Stimulated activated CD4-positive, alpha-beta T cell treated with anti-CD3 and anti-CD28 coated beads, TNF-alpha, amount 100 ng/mL, for 1 hour (primary cell): Measurements from ENCODE around the gene CHN1.

ENCODE experiments used
- DNase-seq, 3 donors: peaks; one replicate each; pipeline ENCODE4 v3.0.0-alpha.2; 2020; ENCODE audit warnings: low read depth in 3 of 3, low spot score in 1 of 3

Gene CHN1

DNA sequence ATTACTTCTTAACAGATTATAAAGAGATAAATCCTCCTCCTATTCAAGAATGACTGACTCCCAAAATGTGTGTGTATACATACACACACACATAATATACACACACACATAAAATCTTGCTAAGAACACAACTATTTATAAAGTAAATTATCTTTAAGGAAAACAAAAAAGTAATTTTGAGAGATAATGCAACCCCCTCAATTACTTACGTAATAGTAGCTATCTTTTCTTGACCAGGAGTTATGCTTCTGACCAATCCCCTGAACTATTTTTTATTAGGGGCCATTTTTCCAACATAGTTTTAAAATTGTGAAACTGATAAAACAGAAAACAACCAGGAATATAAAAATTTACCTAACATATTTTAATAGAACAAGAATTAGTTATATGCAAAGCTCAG, 127.9 kb downstream of the CHN1 start:
- no peak for DNase-seq

DNA sequence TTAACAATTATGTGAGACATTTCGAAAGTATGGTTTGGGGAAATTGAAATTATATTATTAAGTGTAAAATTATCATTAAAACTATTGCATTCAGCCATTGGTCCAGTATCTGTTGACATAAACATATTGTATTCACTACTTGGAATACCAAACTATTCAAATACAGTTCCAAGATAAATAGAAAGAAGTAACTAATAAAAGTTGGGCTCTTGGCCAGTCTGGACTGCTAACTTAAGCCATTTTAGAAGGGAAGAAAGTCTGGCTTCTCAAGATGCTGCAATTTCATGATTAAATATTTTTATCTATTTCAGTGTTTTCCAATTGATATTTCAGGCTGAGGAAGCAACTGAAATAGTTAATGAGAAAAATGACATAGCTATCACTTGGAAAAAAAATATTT, 131.1 kb downstream of the CHN1 start:
- no peak for DNase-seq

DNA sequence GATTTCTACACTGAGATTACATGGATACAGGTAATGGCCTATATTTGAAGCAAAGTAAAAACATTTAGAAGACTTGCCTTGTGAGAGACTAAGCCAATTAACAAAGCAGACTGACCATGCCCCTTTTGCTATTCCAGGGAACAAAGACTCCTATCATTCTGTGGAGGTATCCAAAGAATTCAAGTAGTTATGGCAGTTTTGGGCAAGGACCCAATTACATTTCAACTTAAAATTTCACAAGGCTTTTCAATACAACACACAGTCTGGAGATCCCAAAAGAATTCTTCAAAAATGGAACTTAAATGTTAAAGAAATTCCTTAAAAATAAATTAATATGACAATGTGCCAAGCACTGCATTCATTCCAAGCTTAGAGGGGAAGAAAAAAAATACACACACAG, 131.7 kb downstream of the CHN1 start:
- DNase-seq, result no peak

DNA sequence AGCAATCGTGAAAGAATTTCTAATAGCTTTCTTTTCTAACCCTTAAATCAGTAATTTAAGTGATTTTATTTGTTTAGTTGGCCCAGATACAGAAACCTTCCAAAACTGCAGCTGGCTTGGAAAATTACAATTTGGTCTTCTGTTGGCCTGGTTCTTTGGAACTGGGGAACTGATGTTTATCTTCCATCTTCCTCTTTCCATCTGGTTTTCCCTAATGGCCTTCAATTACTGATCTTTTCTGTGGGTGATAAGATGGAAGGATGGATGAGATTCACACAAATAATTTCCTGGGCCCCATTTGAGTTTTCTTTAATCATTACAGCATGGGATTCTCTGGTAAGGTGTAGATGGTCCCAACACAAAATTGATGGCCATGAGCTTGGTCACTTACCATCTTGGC, 134.4 kb downstream of the CHN1 start:
- no peak for DNase-seq

DNA sequence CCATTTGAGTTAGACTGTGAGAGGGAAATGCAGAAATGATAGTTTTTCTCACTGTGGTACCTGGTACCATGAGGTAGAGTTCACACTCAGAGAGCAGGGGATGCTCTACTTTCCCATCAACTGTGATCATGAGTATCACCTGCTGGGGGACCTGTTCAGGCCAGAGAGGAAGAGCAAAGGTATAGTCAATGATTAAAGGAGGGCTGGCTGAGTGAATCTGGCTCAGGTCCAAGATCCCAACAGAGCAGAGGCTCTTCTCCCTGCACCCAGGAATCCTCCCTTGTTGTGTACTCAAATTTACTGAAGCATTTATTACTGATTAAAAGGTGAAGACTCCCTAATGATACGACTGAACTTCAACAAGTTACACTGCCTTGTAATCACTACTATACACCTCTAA, 136.3 kb downstream of the CHN1 start:
- DNase-seq, result no peak

DNA sequence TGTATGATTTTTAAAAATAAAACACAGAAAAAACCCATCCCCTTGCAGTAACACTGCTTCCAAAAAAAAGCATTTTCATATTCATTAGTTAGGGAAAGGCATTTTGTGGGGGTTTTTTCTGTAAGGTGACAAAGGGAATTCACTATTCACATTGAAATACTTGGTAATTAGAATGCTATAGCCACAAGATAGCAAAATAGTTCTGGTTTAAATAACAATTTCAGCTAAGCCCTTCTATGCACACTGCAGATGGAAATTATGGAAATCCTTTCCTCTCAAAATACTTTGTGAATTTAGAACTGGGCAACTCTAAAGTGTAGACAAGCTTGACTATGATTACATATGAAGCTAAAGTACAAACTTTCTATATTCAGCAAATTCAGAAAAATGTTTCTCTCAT, 138.8 kb downstream of the CHN1 start:
- no peak for DNase-seq

DNA sequence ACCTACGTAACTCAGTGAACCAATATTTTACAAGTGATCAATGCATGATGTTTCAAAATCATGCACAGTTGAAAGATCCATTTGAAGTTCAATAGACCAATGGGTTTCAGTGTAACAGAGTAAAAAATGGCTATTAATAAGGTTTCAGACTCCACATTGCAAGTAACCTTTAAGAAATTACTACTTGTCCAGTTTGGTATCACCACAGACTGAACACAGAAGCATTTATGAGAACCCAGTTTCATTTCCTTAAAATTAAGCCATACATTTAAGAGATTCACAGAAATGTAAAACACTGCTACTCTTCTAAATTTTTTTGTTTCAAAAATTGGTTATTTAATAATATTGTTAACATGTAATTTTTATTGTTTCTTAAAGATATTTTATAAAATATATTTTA, 142.0 kb downstream of the CHN1 start:
- no peak for DNase-seq

DNA sequence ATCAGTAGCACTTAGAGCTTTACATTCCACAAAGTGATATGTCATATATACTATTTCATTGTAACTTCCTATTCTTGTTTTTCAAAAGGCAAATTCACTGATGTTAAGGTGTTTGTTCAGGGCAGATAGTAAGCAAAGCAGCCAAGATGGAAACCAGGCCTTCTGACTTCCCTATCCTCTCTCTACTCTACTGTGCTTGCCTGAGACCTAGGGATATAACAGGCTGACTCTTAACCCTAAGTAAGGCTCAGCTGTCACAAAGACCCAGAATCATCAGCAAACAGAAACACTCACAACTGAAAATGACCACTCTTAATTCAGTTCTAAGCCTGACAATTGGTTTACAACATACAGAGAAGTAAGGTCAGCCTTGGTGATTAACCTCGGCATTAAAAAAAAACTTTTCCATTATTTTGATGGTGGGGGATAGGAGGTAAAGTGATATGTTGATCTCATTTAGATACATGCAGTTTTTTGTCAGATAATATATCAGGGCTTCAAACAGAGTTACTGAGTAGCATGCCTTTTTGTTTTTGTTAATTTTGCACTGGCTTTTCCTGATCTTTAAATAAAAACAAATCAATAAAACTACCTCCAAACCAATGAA, 145.5 kb downstream of the CHN1 start:
- no peak for DNase-seq

DNA sequence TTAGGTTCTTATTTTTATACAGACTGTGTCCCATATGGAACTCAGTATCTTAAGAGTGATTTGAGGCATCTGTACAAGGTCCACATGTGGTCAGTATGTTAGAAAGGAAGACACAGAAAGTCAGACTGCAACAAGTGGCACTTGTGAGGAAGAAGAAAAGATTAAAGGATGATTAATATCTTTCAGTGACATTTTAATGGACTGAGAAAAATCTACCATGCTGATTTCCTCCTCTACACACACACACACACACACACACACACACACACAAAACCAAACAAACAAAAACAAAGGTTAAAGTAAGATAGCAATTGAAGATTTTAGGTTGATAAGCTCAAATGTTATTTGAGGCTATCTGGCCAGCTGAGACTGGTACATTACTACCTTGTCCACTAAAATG, 146.4 kb downstream of the CHN1 start:
- no peak for DNase-seq

DNA sequence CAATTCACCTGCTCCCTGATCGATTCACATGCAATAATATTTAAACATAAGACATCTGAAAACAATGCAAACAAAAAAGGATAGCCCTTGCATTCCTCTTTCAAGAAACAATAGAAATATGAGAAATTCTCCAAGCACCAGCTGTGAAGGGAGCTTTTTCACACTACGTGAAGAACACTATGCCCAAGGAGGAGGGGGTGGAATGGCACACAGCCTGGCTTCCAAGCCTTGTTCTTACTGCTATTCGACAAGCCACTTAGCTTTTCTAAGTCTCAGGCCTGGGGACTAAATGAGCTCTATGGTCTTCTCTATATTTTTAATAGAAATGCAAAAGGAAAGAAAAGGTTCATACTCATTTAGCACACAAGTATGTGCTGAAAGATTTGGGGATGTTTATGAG, 148.7 kb downstream of the CHN1 start:
- DNase-seq, result no peak

DNA sequence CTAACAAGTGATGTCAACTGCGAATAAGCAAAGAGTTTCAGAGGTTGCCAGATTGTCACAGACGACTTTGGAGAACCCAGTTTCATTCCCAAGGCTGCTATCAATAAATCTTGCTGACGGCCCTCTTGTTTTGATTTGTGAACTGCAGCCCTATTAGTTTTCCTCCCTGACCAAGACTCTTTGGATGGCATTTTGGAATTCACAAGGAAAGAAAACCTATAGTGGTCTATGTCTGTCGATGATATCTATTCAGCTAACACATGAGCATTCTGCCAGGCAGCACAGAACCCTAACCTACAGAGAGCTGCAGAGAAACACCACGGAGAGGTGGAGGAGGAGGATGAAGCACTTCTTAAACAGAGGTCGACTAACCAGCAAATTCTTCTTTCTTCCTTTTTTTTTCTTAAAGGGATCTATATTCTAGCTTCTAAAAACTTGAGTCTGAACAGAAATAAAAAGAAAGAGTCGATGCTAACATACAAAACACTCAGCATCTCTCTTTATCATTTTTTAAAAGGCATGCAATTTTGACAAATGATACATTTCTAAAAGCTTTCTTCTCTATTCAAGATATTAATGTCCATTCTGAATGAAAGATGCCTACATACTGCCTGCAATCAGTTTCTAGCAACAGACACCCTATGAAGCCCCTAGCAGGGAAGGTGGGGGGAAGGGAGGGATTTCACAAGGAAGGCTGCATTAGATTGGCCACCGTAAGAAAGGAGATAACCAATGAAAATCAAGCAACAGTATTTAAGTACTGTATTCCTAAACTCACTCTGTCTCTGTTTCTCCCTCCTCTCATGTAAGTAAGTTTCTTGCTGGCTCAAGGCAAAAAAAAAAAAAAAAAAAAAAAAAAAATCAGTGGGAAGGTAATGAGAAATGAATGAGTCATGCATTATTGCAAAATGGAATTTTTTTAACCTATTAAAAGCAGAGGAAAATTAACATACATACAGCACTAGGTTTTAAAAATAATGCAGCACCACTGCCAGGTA, 157.9 kb downstream of the CHN1 start:
- DNase-seq, result no peak

DNA sequence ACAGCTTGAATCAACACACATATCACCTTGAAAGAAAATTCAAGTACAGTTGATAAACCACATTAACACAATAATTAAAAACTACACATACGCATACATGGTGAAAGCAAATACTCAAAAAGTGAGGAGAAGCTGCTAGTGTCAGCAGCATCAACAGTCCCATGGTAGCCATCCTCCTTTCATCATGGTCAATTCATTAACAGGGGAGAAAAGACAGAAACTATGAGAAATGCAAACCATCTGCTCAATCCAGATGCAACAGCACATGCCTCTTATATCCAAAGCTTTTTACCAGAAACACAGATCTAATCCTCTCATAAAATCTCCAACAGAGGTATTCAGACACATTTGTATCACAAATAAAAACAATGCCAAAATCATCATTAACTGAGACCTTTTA, 159.0 kb downstream of the CHN1 start:
- no peak for DNase-seq

DNA sequence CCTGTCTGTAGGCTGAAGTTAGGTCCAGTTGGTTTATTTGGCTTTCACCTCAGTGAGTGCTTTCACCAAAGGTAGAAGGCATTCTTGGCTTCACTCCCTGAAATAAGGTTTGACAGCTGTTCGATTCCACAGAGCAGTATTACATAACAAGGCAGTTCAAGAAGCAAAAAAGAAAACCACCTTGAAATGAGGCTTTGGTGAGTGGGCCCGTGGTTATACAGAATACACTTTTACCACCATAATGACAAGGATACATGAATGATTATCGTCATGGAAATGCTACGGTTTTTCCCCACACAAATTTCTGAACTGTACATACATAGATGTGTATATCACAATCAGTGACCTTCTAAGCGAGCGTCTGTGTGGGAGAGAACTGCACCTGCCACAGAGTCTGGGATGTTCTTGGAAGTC, 160.9 kb downstream of the CHN1 start:
- no peak for DNase-seq

DNA sequence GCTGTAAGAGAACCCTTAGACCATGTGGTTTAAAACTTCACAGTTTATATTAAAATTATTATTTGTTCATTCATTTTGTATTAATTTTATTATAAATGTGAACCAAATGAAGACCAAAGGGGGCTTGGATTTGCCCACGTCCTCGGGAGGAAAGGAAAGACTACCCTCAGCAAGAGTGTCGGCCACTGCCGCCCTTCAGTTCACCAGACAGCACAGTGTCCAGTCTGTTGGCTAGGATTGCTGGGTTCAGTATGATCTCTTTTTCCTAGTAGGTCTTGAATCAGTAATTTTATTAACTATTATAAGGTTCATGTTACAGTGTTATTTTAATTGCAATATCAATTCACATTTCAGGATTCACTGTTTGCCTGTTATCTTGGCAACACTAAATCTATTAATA, 162.7 kb downstream of the CHN1 start:
- no peak for DNase-seq

DNA sequence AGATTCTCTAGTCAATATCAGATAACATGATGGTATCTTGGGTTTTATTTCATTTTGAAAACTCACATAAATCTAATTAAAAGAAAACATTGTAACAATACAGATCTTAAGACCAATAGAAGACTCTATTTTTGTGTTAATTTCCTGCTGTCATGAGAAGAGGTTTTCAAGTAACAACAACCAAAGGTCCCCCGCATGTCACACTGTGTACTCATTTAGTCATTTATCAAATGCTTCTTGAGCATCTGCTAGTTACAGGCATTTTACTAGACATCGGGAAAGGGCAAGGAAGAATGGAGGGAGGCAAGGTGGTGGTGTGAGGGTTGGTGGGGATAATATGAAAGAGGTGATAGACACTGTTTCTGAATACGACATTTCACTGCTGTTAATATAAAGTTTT, 163.2 kb downstream of the CHN1 start:
- DNase-seq, result no peak

DNA sequence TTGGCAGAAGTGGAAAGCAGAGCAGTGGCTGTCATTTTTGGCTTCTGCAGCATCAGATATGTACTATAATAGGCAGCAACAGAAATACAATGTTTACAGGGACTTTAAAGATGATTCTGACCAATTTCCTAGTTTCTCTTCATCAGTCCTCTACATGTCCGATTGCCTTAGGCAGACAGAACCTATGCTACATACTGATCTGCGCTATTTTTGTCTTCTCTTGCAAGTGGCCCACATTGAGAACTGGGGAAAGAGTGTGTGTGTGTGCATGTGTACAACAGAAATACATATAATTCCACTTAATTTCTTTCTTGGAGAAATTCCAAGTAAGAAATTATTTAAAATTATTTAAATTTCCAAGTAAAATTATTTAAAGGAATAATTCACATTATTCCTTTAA, 163.8 kb downstream of the CHN1 start:
- no peak for DNase-seq

DNA sequence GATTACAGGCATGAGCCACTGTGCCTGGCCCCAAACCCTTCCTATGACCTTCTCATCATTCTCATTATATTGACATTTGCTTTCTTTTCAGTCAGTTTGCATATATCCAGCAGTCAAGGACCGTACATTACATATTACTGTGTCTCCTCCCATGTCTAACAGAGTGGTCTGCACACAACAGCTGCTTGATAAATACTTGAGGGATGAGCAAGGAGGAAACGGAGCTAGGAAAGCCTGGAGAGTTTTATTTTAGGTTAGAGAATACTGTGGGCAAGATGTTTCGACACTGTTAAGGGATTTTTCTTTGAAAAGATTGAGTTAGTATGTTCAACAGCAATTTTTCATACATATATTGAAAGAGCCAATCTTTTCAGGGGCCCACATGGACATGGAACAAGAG, 164.7 kb downstream of the CHN1 start:
- no peak for DNase-seq

DNA sequence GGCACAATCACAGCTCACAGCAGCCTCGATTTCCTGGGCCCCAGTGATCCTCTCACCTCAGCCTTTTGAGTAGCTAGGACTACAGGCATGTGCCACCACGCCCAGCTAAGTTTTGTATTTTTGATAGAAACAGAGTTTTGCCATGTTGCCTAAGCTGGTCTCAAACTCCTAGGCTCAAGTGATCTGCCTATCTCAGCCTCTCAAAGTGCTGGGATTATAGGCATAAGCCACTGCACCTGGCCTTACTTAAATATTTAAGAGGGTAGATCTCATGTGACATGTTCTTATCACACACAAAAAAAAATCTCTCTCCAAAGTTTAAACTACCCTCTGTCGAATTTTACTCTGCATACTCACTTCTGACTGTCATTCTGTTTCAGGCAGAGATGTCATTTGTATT, 165.5 kb downstream of the CHN1 start:
- no peak for DNase-seq

DNA sequence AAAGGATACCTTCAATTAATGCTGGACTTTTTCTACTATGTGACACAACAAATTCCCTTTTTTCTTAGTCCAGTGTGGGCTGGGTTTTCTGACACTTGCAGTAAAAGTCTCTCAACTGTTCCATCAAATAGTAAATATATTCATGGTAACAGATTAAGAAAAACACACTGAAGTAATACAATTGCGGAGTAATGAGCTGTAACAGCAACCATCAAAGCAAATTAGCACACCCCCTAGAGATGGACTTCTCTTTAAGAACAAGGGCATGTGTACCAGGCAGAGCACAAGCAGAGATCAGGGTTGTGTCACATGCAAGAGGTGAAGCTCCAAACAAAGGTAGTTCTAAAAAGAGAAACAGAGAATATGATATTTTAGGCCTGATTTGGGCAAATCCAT, 168.2 kb downstream of the CHN1 start:
- DNase-seq, result no peak

DNA sequence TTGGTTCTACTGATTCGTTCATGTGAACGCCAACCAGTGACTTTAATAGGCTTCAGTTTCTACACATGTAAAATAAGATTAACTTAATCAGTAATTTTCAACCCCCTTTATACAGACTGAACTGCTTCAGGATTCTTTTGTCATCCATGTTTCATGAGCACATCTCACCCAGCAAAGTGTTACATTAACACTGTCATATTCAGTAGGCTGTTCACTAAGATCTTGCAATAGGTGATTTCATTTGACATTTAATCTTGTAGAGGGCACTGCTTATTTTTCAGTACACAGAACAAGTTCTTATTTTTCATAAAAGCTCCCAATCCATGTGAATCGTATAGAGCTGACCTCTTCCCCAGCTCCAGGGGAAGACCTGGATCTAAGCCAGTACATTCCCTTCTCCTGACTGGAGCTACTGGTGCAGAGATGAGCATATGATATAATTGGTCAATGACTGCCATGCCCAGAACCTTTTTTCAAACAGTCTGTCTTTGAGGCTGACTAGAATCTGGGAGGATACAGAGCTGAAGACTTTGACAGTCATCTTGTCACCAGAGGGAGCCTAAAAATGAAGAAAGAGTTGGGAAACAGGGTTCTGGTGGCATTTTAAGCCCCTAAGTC, 168.7 kb downstream of the CHN1 start:
- no peak for DNase-seq

DNA sequence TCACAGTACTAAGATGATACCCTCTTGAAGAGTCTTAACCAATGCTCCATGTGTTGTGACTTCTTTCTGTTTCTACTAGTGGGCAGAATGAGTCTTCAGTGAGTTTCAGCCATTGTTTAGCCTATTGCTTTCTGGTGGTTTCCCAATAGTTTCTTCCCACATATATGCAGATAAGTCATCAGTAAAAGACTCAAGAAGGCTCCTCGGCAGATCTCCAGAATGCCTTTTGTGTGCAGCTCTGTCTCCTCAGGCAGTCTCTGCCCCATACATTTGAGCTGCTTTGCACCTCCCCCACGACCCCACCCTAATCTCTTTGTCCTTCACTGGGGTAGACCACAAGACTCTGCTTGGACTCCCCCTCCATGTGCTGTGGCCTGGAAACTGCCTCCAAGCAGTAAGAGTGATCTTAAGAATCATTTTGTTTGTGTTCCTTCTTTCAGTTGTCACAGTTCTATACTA, 169.4 kb downstream of the CHN1 start:
- peak in 1 of 3 donors; percentile 3 for DNase-seq

DNA sequence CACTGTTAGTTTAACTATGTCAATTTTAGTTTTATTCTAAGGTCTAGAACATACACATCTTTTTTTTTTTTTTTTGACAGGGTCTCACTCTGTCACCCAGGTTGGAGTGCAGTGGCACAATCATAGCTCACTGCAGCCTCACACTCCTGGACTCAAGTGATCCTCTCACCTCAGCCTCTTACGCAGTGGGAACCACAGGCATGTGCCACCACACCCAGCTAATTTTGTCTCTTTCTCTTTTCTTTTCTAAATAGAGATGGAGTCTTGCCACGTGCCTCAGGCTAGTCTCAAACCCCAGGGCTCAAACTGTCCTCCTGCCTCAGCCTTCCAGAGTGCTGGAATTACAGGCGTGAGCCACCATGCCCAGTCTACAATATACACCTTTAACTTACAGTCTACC, 171.4 kb downstream of the CHN1 start:
- no peak for DNase-seq
